H9 (cell line): ENCODE data around the gene ANO2. TPM values are rescaled to one million over a fixed set of nuclear protein-coding genes. Genes with fewer than 3 reads are reported as not detected.
"Not testable (repeated sequence)": the region's sequence is repeated elsewhere in the genome, so short reads cannot be mapped to it uniquely, and the experiment has no call there.

ENCODE experiments used
- DNase-seq: peaks from one replicate; pipeline ENCODE4 v3.0.0-alpha.2; 2017
- H2AFZ ChIP-seq: one replicate; pipeline ENCODE4 v1.6.1; 2013; ENCODE audit warnings: mild to moderate bottlenecking, low read length, control low read depth, moderate library complexity
- H2AK5ac ChIP-seq: 2 replicates; pipeline ENCODE4 v1.6.1; 2013; ENCODE audit warnings: low read length, control low read depth, mixed read lengths; ENCODE audit not compliant: insufficient read length
- H2BK120ac ChIP-seq: one replicate; pipeline ENCODE4 v1.6.1; 2013; ENCODE audit warnings: low read depth, mild to moderate bottlenecking, low read length, control low read depth, inconsistent platforms; ENCODE audit not compliant: poor library complexity, severe bottlenecking
- H2BK12ac ChIP-seq: 2 replicates; pipeline ENCODE4 v1.6.1; 2013; ENCODE audit warnings: low read length, control low read depth, mixed read lengths, low read depth; ENCODE audit not compliant: insufficient read length
- H2BK15ac ChIP-seq: 2 replicates; pipeline ENCODE4 v1.6.1; 2013; ENCODE audit warnings: low read depth, low read length, control low read depth
- H2BK20ac ChIP-seq: one replicate; pipeline ENCODE4 v1.6.1; 2013; ENCODE audit warnings: low read depth, mild to moderate bottlenecking, low read length, control low read depth, inconsistent platforms; ENCODE audit not compliant: poor library complexity, severe bottlenecking
- H2BK5ac ChIP-seq: 2 replicates; pipeline ENCODE4 v1.6.1; 2013; ENCODE audit warnings: low read length, control low read depth, mixed read lengths; ENCODE audit not compliant: insufficient read length
- H3K14ac ChIP-seq: 2 replicates; pipeline ENCODE4 v1.6.1; 2013; ENCODE audit warnings: low read length, control low read depth; ENCODE audit not compliant: insufficient read depth
- H3K18ac ChIP-seq: 2 replicates; pipeline ENCODE4 v1.6.1; 2013; ENCODE audit warnings: low read depth, mild to moderate bottlenecking, mixed read lengths, low read length, control low read depth; ENCODE audit not compliant: insufficient read length
- H3K23ac ChIP-seq: 2 replicates; pipeline ENCODE4 v1.6.1; 2013; ENCODE audit warnings: low read length, control low read depth, mixed read lengths, low read depth; ENCODE audit not compliant: insufficient read length
- H3K23me2 ChIP-seq: 2 replicates; pipeline ENCODE4 v1.6.1; 2013; ENCODE audit warnings: low read depth, mild to moderate bottlenecking, mixed read lengths, low read length, control low read depth; ENCODE audit not compliant: insufficient read length, poor library complexity, severe bottlenecking
- H3K27ac ChIP-seq: 2 replicates; pipeline ENCODE4 v1.5.1; 2013; ENCODE audit warnings: low read length, control low read depth, mixed read lengths, low read depth; ENCODE audit not compliant: insufficient read length
- H3K27me3 ChIP-seq: 2 replicates; pipeline ENCODE4 v1.6.1; 2013; ENCODE audit warnings: low read length, control low read depth, inconsistent platforms; ENCODE audit not compliant: insufficient read depth
- H3K4ac ChIP-seq: 2 replicates; pipeline ENCODE4 v1.6.1; 2013; ENCODE audit warnings: low read depth, mild to moderate bottlenecking, control low read depth, inconsistent platforms, low read length, moderate library complexity
- H3K4me1 ChIP-seq: 2 replicates; pipeline ENCODE4 v1.6.1; 2013; ENCODE audit warnings: low read length, control low read depth, inconsistent platforms; ENCODE audit not compliant: insufficient read depth
- H3K4me2 ChIP-seq: 2 replicates; pipeline ENCODE4 v1.6.1; 2013; ENCODE audit warnings: low read length, control low read depth, mixed read lengths; ENCODE audit not compliant: insufficient read length, insufficient read depth
- H3K56ac ChIP-seq: 2 replicates; pipeline ENCODE4 v1.6.1; 2013; ENCODE audit warnings: low read depth, mild to moderate bottlenecking, mixed read lengths, low read length, control low read depth; ENCODE audit not compliant: insufficient read length
- H3K79me1 ChIP-seq: 2 replicates; pipeline ENCODE4 v1.6.1; 2013; ENCODE audit warnings: low read depth, mild to moderate bottlenecking, moderate library complexity, low read length, control low read depth, inconsistent platforms; ENCODE audit not compliant: insufficient read depth, poor library complexity, severe bottlenecking
- H3K79me2 ChIP-seq: 2 replicates; pipeline ENCODE4 v1.6.1; 2013; ENCODE audit warnings: low read length, control low read depth, inconsistent platforms; ENCODE audit not compliant: insufficient read depth
- H3K9ac ChIP-seq: 2 replicates; pipeline ENCODE4 v1.6.1; 2013; ENCODE audit warnings: low read length, control low read depth, mixed read lengths; ENCODE audit not compliant: insufficient read length; ENCODE audit errors: extremely low read depth
- H3K9me3 ChIP-seq: one replicate; pipeline ENCODE4 v1.6.1; 2013; ENCODE audit warnings: low read depth, low read length, inconsistent platforms; ENCODE audit not compliant: control insufficient read depth
- H3T11ph ChIP-seq: one replicate; pipeline ENCODE4 v1.6.1; 2013; ENCODE audit warnings: mild to moderate bottlenecking, low read length, control low read depth, inconsistent platforms
- H4K20me1 ChIP-seq: one replicate; pipeline ENCODE4 v1.6.1; 2013; ENCODE audit not compliant: control insufficient read depth, insufficient read length, insufficient read depth
- H4K5ac ChIP-seq: 2 replicates; pipeline ENCODE4 v1.6.1; 2013; ENCODE audit warnings: low read depth, mild to moderate bottlenecking, mixed read lengths, low read length, control low read depth; ENCODE audit not compliant: insufficient read length
- H4K8ac ChIP-seq: replicated peaks from 2 replicates; pipeline ENCODE4 v1.6.1; 2013; ENCODE audit warnings: low read length, control low read depth, mixed read lengths, low read depth; ENCODE audit not compliant: insufficient read length
- H4K91ac ChIP-seq: 2 replicates; pipeline ENCODE4 v1.6.1; 2013; ENCODE audit warnings: low read depth, mild to moderate bottlenecking, moderate library complexity, mixed read lengths, low read length, control low read depth; ENCODE audit not compliant: insufficient read length
- H3K27ac Mint-ChIP-seq, 3 experiments: 2 replicates in 2 of 3; 3 replicates in 1 of 3; pipeline ENCODE4 v1.8.0; 2020 to 2021; ENCODE audit warnings: mixed read lengths in 3 of 3, mild to moderate bottlenecking in 1 of 3, moderate library complexity in 1 of 3
- H3K27me3 Mint-ChIP-seq: 2 replicates; pipeline ENCODE4 v1.8.0; 2021; ENCODE audit warnings: low read depth, mild to moderate bottlenecking, moderate library complexity, mixed read lengths
- H3K36me3 Mint-ChIP-seq, 3 experiments: 2 replicates in 2 of 3; 3 replicates in 1 of 3; pipeline ENCODE4 v1.8.0; 2020 to 2021; ENCODE audit warnings: low read depth in 3 of 3, mixed read lengths in 3 of 3; ENCODE audit not compliant: insufficient read depth in 1 of 3
- H3K4me1 Mint-ChIP-seq, 2 experiments: 2 replicates each; pipeline ENCODE4 v1.8.0; 2020; ENCODE audit warnings: mixed read lengths in 2 of 2
- H3K4me3 Mint-ChIP-seq, 2 experiments: 2 replicates in 1 of 2; 3 replicates in 1 of 2; pipeline ENCODE4 v1.8.0; 2020 to 2021; ENCODE audit warnings: mild to moderate bottlenecking in 2 of 2, mixed read lengths in 2 of 2, moderate library complexity in 1 of 2
- H3K9me3 Mint-ChIP-seq, 2 experiments: 2 replicates in 1 of 2; 3 replicates in 1 of 2; pipeline ENCODE4 v1.8.0; 2020; ENCODE audit warnings: mild to moderate bottlenecking in 2 of 2, mixed read lengths in 2 of 2, moderate library complexity in 1 of 2
- whole genome bisulfite sequencing: extraction: QIAGEN DNeasy Blood & Tissue Kit; methylation state at CpG from one replicate; pipeline ENCODE4 v1.1.7; 2013; ENCODE audit warnings: missing lambda C conversion rate, low lambda C conversion rate, mixed read lengths; ENCODE audit not compliant: insufficient read length; ENCODE audit errors: extremely low coverage; 5-methylcytosine and 5-hydroxymethylcytosine counted together
- total RNA-seq: library from RNA; stranded (reverse); gene quantifications from 2 replicates; pipeline ENCODE4 v1.2.1, GENCODE V29; 2021
- TF ChIP-seq, protein P1 (sequence below): fragments of 200-600 bp; sonication (generic); conservative IDR thresholded peaks from 3 replicates; pipeline ENCODE4 v1.8.0; 2021; ENCODE audit warnings: antibody characterized with exemption, mild to moderate bottlenecking

The ANO2 gene
- total RNA-seq, 1 experiment from 2014 or later = 3.8 TPM

DNA sequence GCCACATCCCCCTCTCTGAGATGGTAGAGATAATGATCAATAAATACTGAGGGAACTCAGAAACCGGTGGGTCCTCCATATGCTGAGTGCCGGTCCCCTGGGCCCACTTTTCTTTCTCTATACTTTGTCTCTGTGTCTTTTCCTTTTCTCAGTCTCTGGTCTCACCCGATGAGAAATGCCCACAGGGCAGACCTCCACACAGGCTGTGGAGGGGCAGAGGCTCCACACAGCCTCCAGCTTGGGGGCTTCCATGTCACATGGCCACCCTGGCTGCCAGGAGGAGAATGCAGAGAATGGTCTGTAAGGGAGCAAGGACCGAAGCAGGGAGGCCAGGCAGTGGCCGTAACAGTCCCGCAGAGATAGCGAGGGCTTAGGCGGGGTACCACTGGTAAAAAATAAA lies 407.3 kb downstream of the ANO2 start:
- TF ChIP-seq, protein P1, sequence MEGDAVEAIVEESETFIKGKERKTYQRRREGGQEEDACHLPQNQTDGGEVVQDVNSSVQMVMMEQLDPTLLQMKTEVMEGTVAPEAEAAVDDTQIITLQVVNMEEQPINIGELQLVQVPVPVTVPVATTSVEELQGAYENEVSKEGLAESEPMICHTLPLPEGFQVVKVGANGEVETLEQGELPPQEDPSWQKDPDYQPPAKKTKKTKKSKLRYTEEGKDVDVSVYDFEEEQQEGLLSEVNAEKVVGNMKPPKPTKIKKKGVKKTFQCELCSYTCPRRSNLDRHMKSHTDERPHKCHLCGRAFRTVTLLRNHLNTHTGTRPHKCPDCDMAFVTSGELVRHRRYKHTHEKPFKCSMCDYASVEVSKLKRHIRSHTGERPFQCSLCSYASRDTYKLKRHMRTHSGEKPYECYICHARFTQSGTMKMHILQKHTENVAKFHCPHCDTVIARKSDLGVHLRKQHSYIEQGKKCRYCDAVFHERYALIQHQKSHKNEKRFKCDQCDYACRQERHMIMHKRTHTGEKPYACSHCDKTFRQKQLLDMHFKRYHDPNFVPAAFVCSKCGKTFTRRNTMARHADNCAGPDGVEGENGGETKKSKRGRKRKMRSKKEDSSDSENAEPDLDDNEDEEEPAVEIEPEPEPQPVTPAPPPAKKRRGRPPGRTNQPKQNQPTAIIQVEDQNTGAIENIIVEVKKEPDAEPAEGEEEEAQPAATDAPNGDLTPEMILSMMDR = no peak
- no peak overlapping the region for H3K27ac ChIP-seq

DNA sequence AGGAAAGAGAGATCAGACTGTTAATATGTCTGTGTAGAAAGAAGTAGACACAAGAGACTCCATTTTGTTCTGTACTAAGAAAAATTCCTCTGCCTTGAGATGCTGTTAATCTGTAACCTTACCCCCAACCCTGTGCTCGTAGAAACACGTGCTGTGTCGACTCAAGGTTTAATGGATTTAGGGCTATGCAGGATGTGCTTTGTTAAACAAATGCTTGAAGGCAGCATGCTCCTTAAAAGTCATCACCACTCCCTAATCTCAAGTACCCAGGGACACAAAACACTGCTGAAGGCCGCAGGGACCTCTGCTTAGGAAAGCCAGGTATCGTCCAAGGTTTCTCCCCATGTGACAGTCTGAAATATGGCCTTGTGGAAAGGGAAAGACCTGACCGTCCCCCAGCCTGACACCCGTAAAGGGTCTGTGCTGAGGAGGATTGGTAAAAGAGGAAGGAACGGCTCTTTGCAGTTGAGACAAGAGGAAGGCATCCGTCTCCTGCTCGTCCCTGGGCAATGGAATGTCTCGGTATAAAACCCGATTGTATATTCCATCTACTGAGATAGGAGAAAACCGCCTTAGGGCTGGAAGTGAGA lies 407.9 kb downstream of the ANO2 start:
- peaks cover 14 to 15% of the 10 kb centered on the region in 2 experiments for H3K4me1 Mint-ChIP-seq

More for the DNA sequence above, 407.3 kb downstream of the ANO2 start:
- Histone ChIP-seq H4K5ac (no peak overlapping the region), H2BK20ac (no peak overlapping the region), H2BK15ac (no peak overlapping the region), H2AK5ac (no peak overlapping the region), H3K23me2 (no peaks in the 10 kb centered on the region), H2BK120ac (no peak overlapping the region), H3K18ac (no peak overlapping the region), H3K79me2 (no peaks in the 10 kb centered on the region), H4K20me1 (no peaks in the 10 kb centered on the region), H2BK12ac (no peak overlapping the region), H3K79me1 (no peaks in the 10 kb centered on the region), H3K14ac (no peak overlapping the region), H3K56ac (no peak overlapping the region), H3K27me3 (no peaks in the 10 kb centered on the region), H3K4me2 (no peak overlapping the region), H3T11ph (no peak overlapping the region), H4K91ac (no peak overlapping the region), H3K9ac (no peak overlapping the region), H2AFZ (no peak overlapping the region), H4K8ac (no peak overlapping the region), H3K4ac (no peak overlapping the region), H2BK5ac (no peak overlapping the region), H3K4me1 (peaks cover 4% of the 10 kb centered on the region; the same call in 1 of the 2 replicates), H3K9me3 (no peaks in the 10 kb centered on the region), H3K23ac (no peak overlapping the region)
- Mint-ChIP-seq H3K27me3 (peaks cover 18% of the 10 kb centered on the region), H3K36me3 (peaks cover 0 to 7% (median 0%) of the 10 kb centered on the region in 3 experiments; a peak in 3 of 7 replicates), H3K9me3 (peaks cover 6 to 8% of the 10 kb centered on the region in 2 experiments; a peak in 4 of 5 replicates), H3K4me3 (no peak overlapping the region; a peak in 1 of 5 replicates), H3K4me1 (peaks cover 14 to 15% of the 10 kb centered on the region in 2 experiments), H3K27ac (no peak overlapping the region)
- no peak for DNase-seq
- WGBS = no CpG with 5 or more reads among the region's 8 CpGs

More for the DNA sequence above, 407.9 kb downstream of the ANO2 start:
- not testable (repeated sequence) for H3K14ac ChIP-seq, H3K79me2 ChIP-seq, H2AK5ac ChIP-seq, H2BK15ac ChIP-seq, H3K27ac ChIP-seq, H3K9me3 ChIP-seq, H3K27me3 ChIP-seq, H3K4ac ChIP-seq, H3T11ph ChIP-seq, H3K4me1 ChIP-seq, H3K4me2 ChIP-seq, H3K23ac ChIP-seq, H2BK20ac ChIP-seq, H3K23me2 ChIP-seq, H3K9me3 Mint-ChIP-seq, H4K8ac ChIP-seq, H2BK5ac ChIP-seq, H3K9ac ChIP-seq, H2BK120ac ChIP-seq, H4K5ac ChIP-seq, H3K36me3 Mint-ChIP-seq, H2BK12ac ChIP-seq, H3K56ac ChIP-seq, H3K79me1 ChIP-seq, H4K91ac ChIP-seq, H4K20me1 ChIP-seq, H3K4me3 Mint-ChIP-seq
- Histone ChIP-seq H3K18ac (peak overlapping the region; percentile 34), H2AFZ (peak overlapping the region; percentile 26)
- peaks cover 18% of the 10 kb centered on the region for H3K27me3 Mint-ChIP-seq
- WGBS = no CpG with 5 or more reads among the region's 13 CpGs
- H3K27ac Mint-ChIP-seq = peak overlapping the region in 1 of 3 experiments; percentile 32; a peak in 2 of 7 replicates
- DNase-seq = peak; percentile 55
